Measurements from ENCODE around the gene GOLGA7B. TPM values are rescaled to one million over a fixed set of nuclear protein-coding genes. Genes with fewer than 3 reads are reported as not detected.
A peak's percentile ranks its signal among the peaks of the same experiment; 100 is the strongest.

The GOLGA7B gene
- polyA plus RNA-seq, 6 donors from 2014 or later, result not detected

DNA sequence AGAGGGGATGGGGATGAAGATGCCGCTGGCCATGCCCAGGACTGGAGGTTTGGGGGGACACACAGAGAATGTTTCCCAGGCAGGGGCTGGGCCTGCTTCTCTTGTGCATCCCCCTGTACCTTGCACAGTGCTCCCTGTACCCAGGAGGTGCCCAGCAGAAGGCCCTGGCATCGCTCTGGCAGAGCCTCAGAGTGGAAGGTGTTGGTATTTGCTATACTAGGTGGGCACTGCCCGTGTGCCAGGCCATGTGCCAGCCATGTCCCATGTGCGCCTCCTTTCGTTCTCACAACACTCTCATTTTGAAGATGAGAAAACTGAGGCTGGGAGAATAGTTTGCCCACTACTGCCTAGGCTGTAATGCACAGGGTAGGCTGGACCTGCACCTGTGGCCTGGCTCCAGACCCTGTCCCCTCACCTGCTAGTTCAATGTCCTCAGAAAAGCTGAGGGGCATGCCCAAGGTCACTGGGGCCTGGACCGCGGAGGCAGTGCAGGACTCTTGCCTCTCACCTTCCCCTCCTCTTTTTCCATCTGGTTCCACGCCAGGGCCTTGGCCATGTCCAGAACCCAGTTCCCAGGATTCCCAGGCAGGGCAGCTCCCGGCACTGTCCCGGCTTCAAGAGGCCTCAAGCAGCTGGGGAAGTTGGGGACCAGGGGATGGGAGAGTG is 64.7 kb downstream of the GOLGA7B start:
- DNase-seq, result no peak
- Mint-ChIP-seq H3K27me3 (peaks cover 14 to 47% (median 37%) of the 10 kb centered on the region in 3 donors), H3K9me3 (peaks cover 0 to 2% (median 0%) of the 10 kb centered on the region in 7 donors), H3K36me3 (no peaks in the 10 kb centered on the region), H3K4me3 (no peak overlapping the region), H3K27ac (no peak overlapping the region), H3K4me1 (peaks cover 0 to 10% (median 0%) of the 10 kb centered on the region in 3 donors)
- no peak for ATAC-seq (ENCODE audit: low read depth in 2 of 2)

DNA sequence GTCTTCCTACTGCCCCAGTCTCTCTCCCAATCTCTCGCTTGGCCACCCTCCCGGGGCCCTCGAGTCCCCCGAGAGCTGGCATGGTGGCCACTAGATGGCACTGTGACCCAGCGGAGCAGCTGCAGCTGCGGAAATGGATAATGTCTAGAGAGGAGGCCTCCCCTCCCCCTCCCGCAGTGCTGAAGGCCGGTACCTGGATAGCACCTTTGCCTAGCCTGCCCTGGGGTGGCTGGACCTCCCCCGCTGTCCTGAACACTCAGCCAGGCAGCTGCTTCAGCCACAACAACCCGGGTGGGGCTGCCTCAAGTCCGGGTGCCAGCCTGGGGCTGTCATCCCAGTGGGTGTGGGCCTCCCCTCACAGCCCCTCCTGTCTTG is 65.2 kb downstream of the GOLGA7B start:
- DNase-seq (peak; percentile 18), ATAC-seq (ENCODE audit: low read depth in 2 of 2) (peak; percentile 46 to 53)
- Mint-ChIP-seq H3K4me3 (no peak overlapping the region), H3K9me3 (peaks cover 0 to 2% (median 0%) of the 10 kb centered on the region in 7 donors), H3K27me3 (peaks cover 16 to 47% (median 37%) of the 10 kb centered on the region in 3 donors), H3K4me1 (peaks cover 0 to 10% (median 0%) of the 10 kb centered on the region in 3 donors), H3K27ac (no peak overlapping the region), H3K36me3 (no peaks in the 10 kb centered on the region)

DNA sequence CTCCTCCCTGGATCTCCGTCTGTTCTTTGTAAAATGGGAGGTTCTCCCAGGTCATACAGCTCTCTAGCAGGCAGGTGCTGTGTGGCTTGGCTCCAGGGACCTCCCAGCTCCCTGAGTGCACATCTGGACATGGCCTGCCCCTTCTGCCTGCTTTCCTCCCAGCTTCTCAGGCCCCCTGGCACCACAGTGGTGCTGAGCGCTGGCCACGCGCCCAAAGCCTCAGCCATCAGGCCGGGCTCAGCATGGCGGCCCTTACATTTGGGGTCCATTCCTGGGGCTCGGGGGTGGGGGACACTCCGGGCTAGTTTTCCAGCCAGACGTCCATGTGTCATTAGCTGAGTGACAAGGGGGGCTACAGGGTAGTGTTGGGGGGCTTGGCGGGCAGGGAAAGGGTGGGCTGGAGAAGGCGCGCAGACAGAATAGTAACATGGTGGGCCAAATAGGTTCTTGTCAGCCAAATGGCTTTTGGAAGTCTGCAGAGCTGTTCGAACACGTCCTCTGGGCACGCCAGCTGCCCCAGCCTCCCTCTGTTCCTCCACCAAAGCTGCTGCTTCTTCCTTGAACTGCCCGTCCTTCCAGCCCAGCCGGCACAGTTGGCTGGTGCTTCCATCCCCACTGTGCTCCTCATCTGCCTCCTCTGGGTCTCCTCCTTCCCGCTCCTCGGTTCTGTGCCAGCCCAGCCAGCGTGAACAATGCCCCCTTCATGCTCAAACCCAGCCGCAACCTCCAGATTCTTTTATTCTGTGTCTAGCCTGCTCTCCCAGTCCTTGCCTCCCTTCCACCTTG is 65.9 kb downstream of the GOLGA7B start:
- Mint-ChIP-seq H3K36me3 (no peaks in the 10 kb centered on the region), H3K4me1 (peaks cover 0 to 10% (median 0%) of the 10 kb centered on the region in 3 donors), H3K4me3 (no peak overlapping the region), H3K27me3 (peaks cover 16 to 49% (median 39%) of the 10 kb centered on the region in 3 donors), H3K9me3 (peaks cover 0 to 2% (median 0%) of the 10 kb centered on the region in 7 donors), H3K27ac (no peak overlapping the region)
- no peak for DNase-seq
- ATAC-seq (ENCODE audit: low read depth in 2 of 2), result no peak

DNA sequence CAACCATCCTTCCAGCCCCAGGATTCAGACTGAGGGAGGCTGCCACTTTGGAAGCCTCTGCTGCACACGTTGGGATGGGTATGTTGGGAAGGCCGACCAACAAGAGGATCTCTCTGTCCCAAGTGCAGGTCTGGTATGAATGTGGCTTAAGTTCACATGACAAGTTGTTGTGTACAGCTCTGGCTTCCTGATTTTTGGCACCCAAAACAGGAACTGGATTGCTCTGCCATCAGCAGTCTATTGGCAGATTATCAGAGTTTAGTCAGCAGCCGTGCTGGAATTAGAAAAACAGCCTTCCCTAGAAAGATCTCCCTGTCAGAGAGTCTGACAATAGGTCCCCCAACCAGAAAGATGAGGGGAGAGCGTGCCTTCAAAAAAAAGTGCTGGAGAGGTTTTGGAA is 66.9 kb downstream of the GOLGA7B start:
- DNase-seq (no peak), ATAC-seq (ENCODE audit: low read depth in 2 of 2) (no peak)
- Mint-ChIP-seq H3K36me3 (no peaks in the 10 kb centered on the region), H3K9me3 (peaks cover 0 to 2% (median 0%) of the 10 kb centered on the region in 7 donors), H3K4me3 (no peak overlapping the region), H3K27ac (peak overlapping the region in 1 of 6 donors; percentile 31), H3K27me3 (peaks cover 16 to 55% (median 49%) of the 10 kb centered on the region in 3 donors), H3K4me1 (peaks cover 0 to 10% (median 0%) of the 10 kb centered on the region in 3 donors)

DNA sequence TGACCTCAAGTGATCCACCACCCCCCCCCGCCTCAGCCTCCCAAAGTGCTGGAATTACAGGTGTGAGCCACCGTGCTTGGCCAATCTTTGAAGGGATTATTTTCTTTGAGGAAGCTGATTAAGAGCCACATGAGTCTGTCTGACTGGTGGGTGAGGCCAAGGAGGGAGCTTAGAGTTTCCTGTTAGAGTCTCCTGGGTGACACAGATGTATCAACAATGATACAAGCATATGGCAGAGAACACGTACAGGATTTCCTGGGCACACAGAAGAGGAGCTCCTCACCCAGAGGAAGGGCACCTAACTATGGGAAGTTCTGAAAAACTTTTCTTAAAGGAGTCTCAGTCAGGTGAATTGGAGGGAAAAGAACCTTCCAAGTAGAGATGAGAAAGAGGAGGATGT is 69.4 kb downstream of the GOLGA7B start:
- H3K4me3 Mint-ChIP-seq, result no peak overlapping the region
- DNase-seq (no peak), ATAC-seq (ENCODE audit: low read depth in 2 of 2) (no peak)
- no peaks in the 10 kb centered on the region for H3K36me3 Mint-ChIP-seq
- peaks cover 0 to 10% (median 0%) of the 10 kb centered on the region in 3 donors for H3K4me1 Mint-ChIP-seq
- H3K27me3 Mint-ChIP-seq, result peaks cover 12 to 47% (median 43%) of the 10 kb centered on the region in 3 donors
- H3K27ac Mint-ChIP-seq, result no peak overlapping the region
- peaks cover 0 to 2% (median 0%) of the 10 kb centered on the region in 7 donors for H3K9me3 Mint-ChIP-seq

DNA sequence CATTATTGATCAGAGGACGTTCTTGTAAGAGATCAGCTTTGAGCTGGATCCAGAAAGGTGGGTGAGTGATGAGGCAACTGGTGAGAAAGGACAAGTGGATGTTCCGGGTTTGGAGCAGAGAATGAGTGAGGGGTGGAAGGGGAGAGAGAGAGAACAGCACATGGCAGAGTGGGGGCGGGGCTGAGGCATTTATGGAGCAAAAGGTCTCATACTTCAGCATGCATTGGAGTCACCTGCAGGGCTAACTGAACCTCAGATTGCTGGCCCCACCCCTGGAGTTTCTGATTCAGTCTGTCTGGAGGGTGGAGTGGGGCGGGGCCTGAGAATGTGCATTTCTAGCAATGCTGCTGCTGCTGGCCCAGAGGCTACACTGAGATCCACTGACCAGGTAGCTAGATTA is 71.2 kb downstream of the GOLGA7B start:
- H3K9me3 Mint-ChIP-seq, result peaks cover 0 to 6% (median 2%) of the 10 kb centered on the region in 7 donors
- no peak overlapping the region for H3K27ac Mint-ChIP-seq
- H3K4me1 Mint-ChIP-seq, result peaks cover 0 to 9% (median 0%) of the 10 kb centered on the region in 3 donors
- no peak for DNase-seq
- H3K36me3 Mint-ChIP-seq, result peaks cover 0 to 14% of the 10 kb centered on the region in 2 donors
- ATAC-seq (ENCODE audit: low read depth in 2 of 2), result no peak
- peaks cover 21 to 51% (median 48%) of the 10 kb centered on the region in 3 donors for H3K27me3 Mint-ChIP-seq
- no peak overlapping the region for H3K4me3 Mint-ChIP-seq

Other genes with a start within 250 kb of the GOLGA7B start
- 1 to 10 TPM in 2 of 6 donors, under 1 TPM in 3, not detected in 1; 0.27 to 2.1 (median 0.77) TPM for gene MORN4, start 216.3 kb upstream of the GOLGA7B start, polyA plus RNA-seq (ENCODE audit: low read depth in 6 of 6)
- 1 to 10 TPM; 5.1 to 7.9 (median 6.4) TPM for gene PI4K2A, start 209.2 kb upstream of the GOLGA7B start, polyA plus RNA-seq (ENCODE audit: low read depth in 6 of 6)
- 1 to 10 TPM; 1.4 to 4.0 (median 2.3) TPM for gene AVPI1, start 162.6 kb upstream of the GOLGA7B start, polyA plus RNA-seq (ENCODE audit: low read depth in 6 of 6)
- gene MARVELD1, start 136.1 kb upstream of the GOLGA7B start, polyA plus RNA-seq (ENCODE audit: low read depth in 6 of 6), result under 1 TPM in 1 of 6 donors, not detected in 5; 0.57 TPM
- 10 to 100 TPM; 34.0 to 51.3 (median 38.0) TPM for gene ZFYVE27, start 112.7 kb upstream of the GOLGA7B start, polyA plus RNA-seq (ENCODE audit: low read depth in 6 of 6)
- gene SFRP5, start 77.8 kb upstream of the GOLGA7B start, polyA plus RNA-seq (ENCODE audit: low read depth in 6 of 6), result not detected
- not detected for gene CRTAC1, start 180.8 kb downstream of the GOLGA7B start, polyA plus RNA-seq (ENCODE audit: low read depth in 6 of 6)

Measured in naive B cell (primary cell).